ENCODE measurements around the gene KRTAP10-9. TPM values are rescaled to one million over a fixed set of nuclear protein-coding genes. Genes with fewer than 3 reads are reported as not detected.

The KRTAP10-9 gene
- total and polyA plus RNA-seq, 2 donors from 2014 or later, result not detected

DNA sequence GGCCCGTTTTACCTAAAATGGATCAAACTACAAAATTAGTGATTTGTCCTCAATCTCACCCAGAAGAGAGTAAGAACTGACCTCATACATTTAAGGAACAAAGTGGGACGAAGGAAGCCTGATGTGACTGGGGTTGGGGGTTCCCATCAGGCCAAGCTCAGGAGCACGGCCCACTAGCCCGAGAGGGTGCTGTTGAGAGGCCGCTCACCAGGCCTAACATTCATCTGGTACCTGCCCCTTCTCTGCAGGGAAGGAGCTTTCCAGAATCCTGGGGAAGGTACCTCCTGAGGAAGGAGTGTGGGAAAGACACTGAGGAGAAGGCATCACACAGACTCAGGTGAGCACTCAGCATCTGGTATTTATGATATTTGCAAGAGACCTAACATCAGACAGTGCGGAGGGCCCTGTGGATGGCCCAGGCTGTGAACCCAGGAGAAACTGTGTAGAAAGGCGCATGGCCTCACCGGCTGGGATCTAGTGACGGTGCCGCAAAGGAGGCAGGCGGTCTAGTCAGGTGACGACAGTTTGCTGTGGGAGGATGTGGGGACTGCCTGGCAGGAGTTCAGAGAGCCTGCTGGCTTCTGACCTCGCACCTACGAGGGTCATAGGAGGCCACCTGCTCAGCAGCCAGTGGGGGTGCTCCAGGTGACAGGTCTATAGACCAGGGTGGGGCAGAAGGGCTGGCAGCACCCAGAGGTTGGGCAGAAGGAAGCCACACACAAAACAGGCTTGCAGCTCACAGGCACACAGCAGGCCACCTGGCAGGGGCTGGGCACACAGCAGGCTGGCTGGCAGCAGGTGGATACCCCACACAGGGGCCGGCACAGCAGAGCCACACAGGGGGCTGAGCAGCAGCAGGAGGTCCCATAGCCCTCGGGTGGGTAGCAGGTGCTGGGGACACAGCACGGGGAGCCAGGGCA, 27.0 kb downstream of the KRTAP10-9 start:
- DNase-seq (peak in 1 of 5 donors; percentile 76), FAIRE-seq (no peak)
- Histone ChIP-seq H3K36me3 (ENCODE audit: control insufficient read depth in 2 of 3, insufficient read depth in 3 of 3, low read length in 3 of 3) (no peaks in the 10 kb centered on the region), H3K9me3 (ENCODE audit: control insufficient read depth in 2 of 3, insufficient read depth in 1 of 3, low read length in 3 of 3) (peaks cover 0 to 11% (median 4%) of the 10 kb centered on the region in 3 donors), H3K9ac (ENCODE audit: low read length in 3 of 3) (no peak overlapping the region), H3K27me3 (ENCODE audit: control insufficient read depth, insufficient read depth, low read length) (no peaks in the 10 kb centered on the region), H3K4me1 (ENCODE audit: control insufficient read depth in 2 of 3, insufficient read depth in 2 of 3, low read depth in 1 of 3, low read length in 3 of 3) (no peaks in the 10 kb centered on the region), H3K4me3 (ENCODE audit: low read length in 3 of 3) (no peak overlapping the region), H3K27ac (ENCODE audit: low read depth in 2 of 2, low read length in 2 of 2) (no peak overlapping the region)
- TF ChIP-seq, protein P1, sequence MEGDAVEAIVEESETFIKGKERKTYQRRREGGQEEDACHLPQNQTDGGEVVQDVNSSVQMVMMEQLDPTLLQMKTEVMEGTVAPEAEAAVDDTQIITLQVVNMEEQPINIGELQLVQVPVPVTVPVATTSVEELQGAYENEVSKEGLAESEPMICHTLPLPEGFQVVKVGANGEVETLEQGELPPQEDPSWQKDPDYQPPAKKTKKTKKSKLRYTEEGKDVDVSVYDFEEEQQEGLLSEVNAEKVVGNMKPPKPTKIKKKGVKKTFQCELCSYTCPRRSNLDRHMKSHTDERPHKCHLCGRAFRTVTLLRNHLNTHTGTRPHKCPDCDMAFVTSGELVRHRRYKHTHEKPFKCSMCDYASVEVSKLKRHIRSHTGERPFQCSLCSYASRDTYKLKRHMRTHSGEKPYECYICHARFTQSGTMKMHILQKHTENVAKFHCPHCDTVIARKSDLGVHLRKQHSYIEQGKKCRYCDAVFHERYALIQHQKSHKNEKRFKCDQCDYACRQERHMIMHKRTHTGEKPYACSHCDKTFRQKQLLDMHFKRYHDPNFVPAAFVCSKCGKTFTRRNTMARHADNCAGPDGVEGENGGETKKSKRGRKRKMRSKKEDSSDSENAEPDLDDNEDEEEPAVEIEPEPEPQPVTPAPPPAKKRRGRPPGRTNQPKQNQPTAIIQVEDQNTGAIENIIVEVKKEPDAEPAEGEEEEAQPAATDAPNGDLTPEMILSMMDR (IDR thresholded peaks at IDR 0.05; ENCODE audit: borderline replicate concordance, extremely low read depth, insufficient read depth), result no peak
- intact Hi-C loops (cut with DNase I), result no loop called here

DNA sequence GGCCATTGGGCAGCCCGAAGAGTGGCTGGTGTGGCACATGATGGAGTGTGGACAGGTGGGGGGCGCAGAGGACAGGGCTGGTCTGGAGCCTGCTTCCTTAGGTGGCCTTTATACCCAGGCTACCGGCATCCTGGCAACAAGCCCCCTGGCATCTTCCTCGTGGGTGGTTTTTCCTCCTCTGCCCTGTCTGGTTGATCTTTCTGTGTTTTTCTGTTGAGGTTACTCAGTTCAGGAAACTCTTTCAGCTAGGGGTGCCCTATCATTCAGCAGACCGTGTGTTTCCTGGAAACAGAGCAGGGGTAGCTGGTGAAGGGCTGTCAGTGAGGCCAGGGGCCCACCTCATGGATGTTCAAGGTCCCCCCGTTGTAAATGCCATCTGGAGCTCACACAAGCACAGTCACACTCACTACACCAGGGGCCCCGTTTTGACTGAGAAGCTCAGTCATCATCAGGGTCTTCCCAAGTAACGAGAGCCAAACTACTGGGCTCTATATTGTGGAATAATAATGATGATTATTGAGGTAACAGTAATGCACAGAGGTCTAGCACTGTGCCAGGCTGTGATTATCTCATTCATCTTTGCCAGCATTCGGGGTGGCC, 27.8 kb downstream of the KRTAP10-9 start, which contains the start of gene KRTAP12-4:
KRTAP12-4 (minus strand) TSS at position 84 of the 600 bp plus-strand sequence; CDS start at position 39, 45 bp downstream.
- Histone ChIP-seq H3K27ac (ENCODE audit: low read depth in 2 of 2, low read length in 2 of 2) (no peak within 1 kb of the TSS), H3K9ac (ENCODE audit: low read length in 3 of 3) (no peak within 1 kb of the TSS), H3K27me3 (ENCODE audit: control insufficient read depth, insufficient read depth, low read length) (no peaks in the 10 kb centered on the region), H3K4me3 (ENCODE audit: low read length in 3 of 3) (no peak within 1 kb of the TSS), H3K9me3 (ENCODE audit: control insufficient read depth in 2 of 3, insufficient read depth in 1 of 3, low read length in 3 of 3) (peaks cover 0 to 11% (median 4%) of the 10 kb centered on the region in 3 donors), H3K36me3 (ENCODE audit: control insufficient read depth in 2 of 3, insufficient read depth in 3 of 3, low read length in 3 of 3) (no peaks in the 10 kb centered on the region), H3K4me1 (ENCODE audit: control insufficient read depth in 2 of 3, insufficient read depth in 2 of 3, low read depth in 1 of 3, low read length in 3 of 3) (no peaks in the 10 kb centered on the region)
- TF ChIP-seq, protein P1 (IDR thresholded peaks at IDR 0.05; ENCODE audit: borderline replicate concordance, extremely low read depth, insufficient read depth), result no peak
- DNase-seq (no peak), FAIRE-seq (no peak)
- intact Hi-C loops (cut with DNase I), result no loop called here

GRCh38 chr21:44656868-44657267, 30.0 kb downstream of the KRTAP10-9 start:
- Histone ChIP-seq H3K27ac (ENCODE audit: low read depth in 2 of 2, low read length in 2 of 2) (no peak overlapping the region), H3K9ac (ENCODE audit: low read length in 3 of 3) (no peak overlapping the region), H3K4me1 (ENCODE audit: control insufficient read depth in 2 of 3, insufficient read depth in 2 of 3, low read depth in 1 of 3, low read length in 3 of 3) (no peaks in the 10 kb centered on the region), H3K4me3 (ENCODE audit: low read length in 3 of 3) (no peak overlapping the region), H3K27me3 (ENCODE audit: control insufficient read depth, insufficient read depth, low read length) (no peaks in the 10 kb centered on the region), H3K9me3 (ENCODE audit: control insufficient read depth in 2 of 3, insufficient read depth in 1 of 3, low read length in 3 of 3) (peaks cover 0 to 11% (median 4%) of the 10 kb centered on the region in 3 donors), H3K36me3 (ENCODE audit: control insufficient read depth in 2 of 3, insufficient read depth in 3 of 3, low read length in 3 of 3) (no peaks in the 10 kb centered on the region)
- DNase-seq, result no peak
- intact Hi-C loops (cut with DNase I), result no loop called here
- no peak for FAIRE-seq
- TF ChIP-seq, protein P1 (IDR thresholded peaks at IDR 0.05; ENCODE audit: borderline replicate concordance, extremely low read depth, insufficient read depth), result no peak
